ENCODE data around the gene KCNJ9.

GRCh38 chr1:160070243-160071163, 10.8 kb upstream of the KCNJ9 start:
- no peak for TF ChIP-seq CTCF (conservative IDR thresholded peaks at IDR 0.05; ENCODE audit: low read depth, low read length)
- TF ChIP-seq POLR2A (IDR thresholded peaks at IDR 0.05; ENCODE audit: low read depth, low read length): no peak
- no peak for TF ChIP-seq MAZ (IDR thresholded peaks at IDR 0.05; ENCODE audit: borderline replicate concordance, low read depth, low read length)
- no peak for TF ChIP-seq CEBPB (IDR thresholded peaks at IDR 0.05; ENCODE audit: low read depth, low read length)
- TF ChIP-seq RAD21 (IDR thresholded peaks at IDR 0.05; ENCODE audit: low read length): no peak
- no peak for TF ChIP-seq BHLHE40 (IDR thresholded peaks at IDR 0.05; ENCODE audit: low read depth, low read length)
- no peak for TF ChIP-seq CHD1 (IDR thresholded peaks at IDR 0.05; ENCODE audit: low read depth, low read length)
- no peak for TF ChIP-seq RFX5 (IDR thresholded peaks at IDR 0.05; ENCODE audit: low read depth, low read length)
- TF ChIP-seq MAFK (IDR thresholded peaks at IDR 0.05; ENCODE audit: low read depth, low read length): no peak
- no peak for TF ChIP-seq RCOR1 (IDR thresholded peaks at IDR 0.05; ENCODE audit: insufficient replicate concordance, low read length)
- no peak for TF ChIP-seq MXI1 (IDR thresholded peaks at IDR 0.05; ENCODE audit: borderline replicate concordance, low read depth, low read length)
- no peak for TF ChIP-seq ELK1 (IDR thresholded peaks at IDR 0.05; ENCODE audit: borderline replicate concordance, low read depth, low read length)

All from IMR-90 (cell line).